HEK293 (cell line): ENCODE results near the gene MAGI1.
"Not testable (repeated sequence)": the region's sequence is repeated elsewhere in the genome, so short reads cannot be mapped to it uniquely, and the experiment has no call there.

Experiments used
- CTCF ChIA-PET: fragments of 350-600 bp; formaldehyde crosslinking; extraction: SDS; loops from one replicate; lab custom pipeline; 2021; ENCODE audit warnings: antibody characterized with exemption; lab: Yijun Ruan, JAX
- POLR2A ChIA-PET: fragments of 300-600 bp; formaldehyde crosslinking; extraction: SDS; loops from one replicate; lab custom pipeline; 2020; ENCODE audit warnings: antibody characterized with exemption, inconsistent platforms; lab: Yijun Ruan, JAX
- H3K27ac ChIP-seq: fragments of 200-500 bp; sonication (Bioruptor generic); 2 replicates; pipeline ENCODE4 v1.5.1; 2014; ENCODE audit warnings: low read depth, low read length, control low read depth, inconsistent platforms; ENCODE audit errors: extremely low read depth
- H3K36me3 ChIP-seq, 2 experiments: fragments of 200-500 bp in 1 of 2; sonication (Bioruptor generic) in 1 of 2; 1 replicate in 1 of 2; 2 replicates in 1 of 2; pipeline ENCODE4 v1.5.1; 2014 to 2017; ENCODE audit warnings: inconsistent platforms in 2 of 2, low read length in 2 of 2; ENCODE audit not compliant: control insufficient read depth in 2 of 2, insufficient read depth in 1 of 2
- H3K4me1 ChIP-seq: fragments of 200-500 bp; sonication (Bioruptor generic); 2 replicates; pipeline ENCODE4 v1.5.1; 2014; ENCODE audit warnings: mild to moderate bottlenecking, low read length, inconsistent platforms; ENCODE audit not compliant: control insufficient read depth, insufficient read depth
- H3K4me3 ChIP-seq: 2 replicates; pipeline ENCODE4 v1.5.1; 2011; ENCODE audit warnings: low read depth, mild to moderate bottlenecking, control low read depth, low read length, moderate library complexity
- H3K9me3 ChIP-seq: fragments of 200-500 bp; sonication (Bioruptor generic); 2 replicates; pipeline ENCODE4 v1.5.1; 2014; ENCODE audit warnings: low read depth, low read length, inconsistent platforms; ENCODE audit not compliant: control insufficient read depth, insufficient read depth
- HOXC10 ChIP-seq: sonication (generic); formaldehyde crosslinking; IDR thresholded peaks from 2 replicates; pipeline ENCODE4 v1.8.1; 2023; ENCODE audit warnings: mild to moderate bottlenecking, missing genetic modification reagents
- IKZF3 ChIP-seq: fragments of 450-650 bp; IDR thresholded peaks from 2 replicates; pipeline ENCODE4 v1.5.0; 2018; ENCODE audit warnings: missing biosample characterization, mild to moderate bottlenecking, missing genetic modification characterization, moderate library complexity
- KLF16 ChIP-seq: fragments of 450-650 bp; formaldehyde crosslinking; IDR thresholded peaks from 2 replicates; pipeline ENCODE4 v1.5.1; 2017; ENCODE audit warnings: missing biosample characterization, missing genetic modification characterization
- MZF1 ChIP-seq: fragments of 450-650 bp; formaldehyde crosslinking; IDR thresholded peaks from 2 replicates; pipeline ENCODE4 v1.5.1; 2017; ENCODE audit warnings: missing biosample characterization, missing genetic modification characterization, borderline replicate concordance
- RBAK ChIP-seq: fragments of 450-650 bp; formaldehyde crosslinking; IDR thresholded peaks from 2 replicates; pipeline ENCODE4 v1.5.1; 2016; ENCODE audit warnings: missing biosample characterization, missing genetic modification characterization
- SETDB1 ChIP-seq: IDR thresholded peaks from one replicate; pipeline ENCODE4 v1.6.1; 2017; ENCODE audit warnings: mild to moderate bottlenecking, low read length, moderate library complexity, mixed read lengths; ENCODE audit not compliant: insufficient read length
- ZBTB17 ChIP-seq: fragments of 450-650 bp; formaldehyde crosslinking; IDR thresholded peaks from 2 replicates; pipeline ENCODE4 v1.5.1; 2016; ENCODE audit warnings: missing biosample characterization, missing genetic modification characterization
- ZBTB7A ChIP-seq: fragments of 450-650 bp; formaldehyde crosslinking; IDR thresholded peaks from 2 replicates; pipeline ENCODE4 v1.5.1; 2016; ENCODE audit warnings: low read depth, missing biosample characterization, missing genetic modification characterization
- ZFP3 ChIP-seq: fragments of 450-650 bp; formaldehyde crosslinking; IDR thresholded peaks from 2 replicates; pipeline ENCODE4 v1.5.1; 2016; ENCODE audit warnings: low read depth, missing biosample characterization, missing genetic modification characterization
- ZNF133 ChIP-seq: fragments of 450-650 bp; formaldehyde crosslinking; IDR thresholded peaks from 2 replicates; pipeline ENCODE4 v1.5.1; 2016; ENCODE audit warnings: missing biosample characterization, missing genetic modification characterization
- ZNF157 ChIP-seq: fragments of 450-650 bp; formaldehyde crosslinking; IDR thresholded peaks from 2 replicates; pipeline ENCODE4 v1.5.1; 2016; ENCODE audit warnings: missing biosample characterization, missing genetic modification characterization
- ZNF311 ChIP-seq: fragments of 450-650 bp; formaldehyde crosslinking; IDR thresholded peaks from 2 replicates; pipeline ENCODE4 v1.5.1; 2017; ENCODE audit warnings: missing biosample characterization, missing genetic modification characterization, borderline replicate concordance
- ZNF341 ChIP-seq: fragments of 450-650 bp; formaldehyde crosslinking; IDR thresholded peaks from 2 replicates; pipeline ENCODE4; 2016; ENCODE audit warnings: low read depth, missing biosample characterization, missing genetic modification characterization
- ZNF394 ChIP-seq: fragments of 450-650 bp; formaldehyde crosslinking; IDR thresholded peaks from 2 replicates; pipeline ENCODE4 v1.5.1; 2016; ENCODE audit warnings: missing biosample characterization, missing genetic modification characterization, mild to moderate bottlenecking, moderate library complexity, borderline replicate concordance
- ZNF416 ChIP-seq: fragments of 450-650 bp; formaldehyde crosslinking; IDR thresholded peaks from 2 replicates; pipeline ENCODE4 v1.5.1; 2016; ENCODE audit warnings: missing biosample characterization, missing genetic modification characterization
- ZNF510 ChIP-seq: fragments of 450-650 bp; formaldehyde crosslinking; IDR thresholded peaks from 2 replicates; pipeline ENCODE4 v1.5.1; 2018; ENCODE audit warnings: mild to moderate bottlenecking, missing genetic modification characterization, missing biosample characterization; ENCODE audit not compliant: insufficient replicate concordance
- ZNF530 ChIP-seq: fragments of 450-650 bp; formaldehyde crosslinking; IDR thresholded peaks from 2 replicates; pipeline ENCODE4 v1.5.1; 2016; ENCODE audit warnings: low read depth, missing biosample characterization, missing genetic modification characterization
- ZNF610 ChIP-seq: fragments of 450-650 bp; formaldehyde crosslinking; IDR thresholded peaks from 2 replicates; pipeline ENCODE4 v1.5.1; 2016; ENCODE audit warnings: missing biosample characterization, missing genetic modification characterization, borderline replicate concordance
- ZNF623 ChIP-seq: fragments of 450-650 bp; formaldehyde crosslinking; IDR thresholded peaks from 2 replicates; pipeline ENCODE4 v1.5.1; 2016; ENCODE audit warnings: missing biosample characterization, missing genetic modification characterization
- ZNF677 ChIP-seq: fragments of 450-650 bp; IDR thresholded peaks from 2 replicates; pipeline ENCODE4 v1.5.0; 2018; ENCODE audit warnings: missing biosample characterization, mild to moderate bottlenecking, missing genetic modification characterization, moderate library complexity
- ZNF785 ChIP-seq: fragments of 450-650 bp; formaldehyde crosslinking; IDR thresholded peaks from 2 replicates; pipeline ENCODE4 v1.5.1; 2016; ENCODE audit warnings: missing biosample characterization, missing genetic modification characterization
- ZSCAN30 ChIP-seq: fragments of 450-650 bp; IDR thresholded peaks from 2 replicates; pipeline ENCODE4 v1.5.1; 2018; ENCODE audit warnings: missing biosample characterization, mild to moderate bottlenecking, missing genetic modification characterization, moderate library complexity
- TF ChIP-seq, protein P1 (sequence below): fragments of 450-650 bp; formaldehyde crosslinking; IDR thresholded peaks from 2 replicates; pipeline ENCODE4 v1.5.1; 2017; ENCODE audit warnings: missing biosample characterization, mild to moderate bottlenecking, missing genetic modification characterization, moderate library complexity
- TF ChIP-seq, protein P2 (sequence below): IDR thresholded peaks from 2 replicates; pipeline ENCODE4 v1.6.1; 2011; ENCODE audit warnings: mild to moderate bottlenecking, low read depth, low read length, borderline replicate concordance

MAGI1 gene

DNA sequence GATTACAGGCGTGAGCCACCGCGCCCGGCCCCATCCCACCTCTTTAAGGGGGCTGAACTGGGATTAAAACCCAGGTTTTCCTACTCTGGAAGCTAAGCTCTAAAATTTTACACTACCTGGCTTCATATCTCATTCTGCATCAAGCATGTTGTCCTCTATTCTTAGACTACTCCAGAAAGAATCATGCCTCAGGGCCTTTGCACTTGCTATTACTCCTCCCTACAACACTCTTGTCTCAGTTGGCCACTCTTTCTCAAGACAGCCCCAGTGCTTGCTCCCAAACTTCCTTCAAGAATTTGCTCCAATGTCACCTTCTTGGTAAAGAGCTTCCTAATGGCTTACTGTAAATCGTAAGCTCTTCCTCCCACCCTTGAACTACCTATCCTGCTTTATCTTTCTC lies 521.7 kb downstream of the MAGI1 start:
- Histone ChIP-seq H3K4me3 (no peak overlapping the region), H3K27ac (no peak overlapping the region), H3K9me3 (no peaks in the 10 kb centered on the region), H3K36me3 (no peaks in the 10 kb centered on the region), H3K4me1 (no peaks in the 10 kb centered on the region)
- CTCF ChIA-PET, result interaction anchor here (0.6 kb wide), 2 partner anchors 104 to 162 kb away, joined by 3 to 9 read pairs; no protein-coding TSS in a partner anchor
- no peak for TF ChIP-seq ZNF530 (tag by site-specific recombination)
- TF ChIP-seq, protein P1, sequence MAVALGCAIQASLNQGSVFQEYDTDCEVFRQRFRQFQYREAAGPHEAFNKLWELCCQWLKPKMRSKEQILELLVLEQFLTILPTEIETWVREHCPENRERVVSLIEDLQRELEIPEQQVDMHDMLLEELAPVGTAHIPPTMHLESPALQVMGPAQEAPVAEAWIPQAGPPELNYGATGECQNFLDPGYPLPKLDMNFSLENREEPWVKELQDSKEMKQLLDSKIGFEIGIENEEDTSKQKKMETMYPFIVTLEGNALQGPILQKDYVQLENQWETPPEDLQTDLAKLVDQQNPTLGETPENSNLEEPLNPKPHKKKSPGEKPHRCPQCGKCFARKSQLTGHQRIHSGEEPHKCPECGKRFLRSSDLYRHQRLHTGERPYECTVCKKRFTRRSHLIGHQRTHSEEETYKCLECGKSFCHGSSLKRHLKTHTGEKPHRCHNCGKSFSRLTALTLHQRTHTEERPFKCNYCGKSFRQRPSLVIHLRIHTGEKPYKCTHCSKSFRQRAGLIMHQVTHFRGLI, result no peak
- peak; percentile 61 for TF ChIP-seq ZNF623
- POLR2A ChIA-PET, result no interaction called here

DNA sequence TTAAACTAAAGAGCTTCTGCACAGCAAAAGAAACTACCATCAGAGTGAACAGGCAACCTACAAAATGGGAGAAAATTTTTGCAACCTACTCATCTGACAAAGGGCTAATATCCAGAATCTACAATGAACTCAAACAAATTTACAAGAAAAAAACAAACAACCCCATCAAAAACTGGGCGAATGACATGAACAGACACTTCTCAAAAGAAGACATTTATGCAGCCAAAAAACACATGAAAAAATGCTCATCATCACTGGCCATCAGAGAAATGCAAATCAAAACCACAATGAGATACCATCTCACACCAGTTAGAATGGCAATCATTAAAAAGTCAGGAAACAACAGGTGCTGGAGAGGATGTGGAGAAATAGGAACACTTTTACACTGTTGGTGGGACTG lies 524.4 kb downstream of the MAGI1 start:
- H3K4me3 ChIP-seq, POLR2A ChIA-PET, H3K27ac ChIP-seq, H3K9me3 ChIP-seq, CTCF ChIA-PET, H3K4me1 ChIP-seq, H3K36me3 ChIP-seq: not testable (repeated sequence)

DNA sequence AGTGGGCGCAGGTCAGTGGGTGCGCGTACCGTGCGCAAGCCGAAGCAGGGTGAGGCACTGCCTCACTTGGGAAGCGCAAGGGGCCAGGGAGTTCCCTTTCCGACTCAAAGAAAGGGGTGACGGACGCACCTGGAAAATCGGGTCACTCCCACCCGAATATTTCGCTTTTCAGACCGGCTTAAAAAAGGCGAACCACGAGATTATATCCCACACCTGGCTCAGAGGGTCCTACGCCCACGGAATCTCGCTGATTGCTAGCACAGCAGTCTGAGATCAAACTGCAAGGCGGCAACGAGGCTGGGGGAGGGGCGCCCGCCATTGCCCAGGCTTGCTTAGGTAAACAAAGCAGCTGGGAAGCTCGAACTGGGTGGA lies 529.3 kb downstream of the MAGI1 start:
- peak overlapping the region; percentile 1; the same call in 1 of the 2 replicates for H3K27ac ChIP-seq
- H3K4me1 ChIP-seq, H3K4me3 ChIP-seq, H3K36me3 ChIP-seq, POLR2A ChIA-PET, CTCF ChIA-PET, H3K9me3 ChIP-seq: not testable (repeated sequence)

DNA sequence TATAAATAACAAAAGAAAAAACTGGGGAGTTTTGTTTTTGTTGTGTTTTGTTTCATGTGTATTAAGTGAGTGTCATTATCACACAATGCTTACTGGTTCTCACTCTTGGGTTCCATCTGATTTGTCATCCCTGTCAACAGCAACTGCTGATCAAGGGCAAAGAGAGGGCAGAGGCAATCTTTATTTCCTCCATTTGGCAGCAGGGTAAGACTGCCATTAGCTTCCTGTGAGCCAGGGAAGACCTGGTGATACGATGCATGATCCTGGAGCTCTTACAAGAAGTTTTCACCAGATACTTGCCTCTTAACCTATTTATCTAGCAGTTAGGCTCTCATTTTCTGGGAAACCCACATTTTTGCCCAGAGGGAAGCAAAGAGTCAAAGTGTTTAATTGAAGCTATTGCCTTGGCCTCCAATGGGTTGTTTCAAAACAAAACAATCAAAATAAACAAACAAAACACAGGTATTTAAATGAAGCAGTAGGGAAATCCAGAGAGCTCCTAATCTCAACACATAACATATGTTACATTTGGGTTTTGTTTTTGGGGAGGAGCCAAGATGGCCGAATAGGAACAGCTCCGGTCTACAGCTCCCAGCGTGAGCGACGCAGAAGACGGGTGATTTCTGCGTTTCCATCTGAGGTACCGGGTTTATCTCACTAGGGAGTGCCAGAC lies 529.8 kb downstream of the MAGI1 start:
- TF ChIP-seq ZNF785 (tag by site-specific recombination) (no peak), ZSCAN30 (tag by site-specific recombination) (no peak), ZNF311 (tag by site-specific recombination) (no peak), ZNF133 (tag by site-specific recombination) (no peak), ZBTB17 (tag by site-specific recombination) (peak; percentile 48; the same call in 1 of the 2 replicates), SETDB1 (peak; percentile 10), ZNF510 (tag by site-specific recombination) (no peak), ZNF341 (tag by site-specific recombination) (peak; percentile 42)
- Histone ChIP-seq H3K27ac (peak overlapping the region; percentile 1; the same call in 1 of the 2 replicates), H3K4me1 (no peaks in the 10 kb centered on the region), H3K9me3 (no peaks in the 10 kb centered on the region), H3K36me3 (no peaks in the 10 kb centered on the region), H3K4me3 (no peak overlapping the region)
- ChIA-PET POLR2A (no interaction called here), CTCF (interaction anchor here (0.6 kb wide), 1 partner anchor 175 kb away, joined by 3 read pairs; no protein-coding TSS in a partner anchor)

DNA sequence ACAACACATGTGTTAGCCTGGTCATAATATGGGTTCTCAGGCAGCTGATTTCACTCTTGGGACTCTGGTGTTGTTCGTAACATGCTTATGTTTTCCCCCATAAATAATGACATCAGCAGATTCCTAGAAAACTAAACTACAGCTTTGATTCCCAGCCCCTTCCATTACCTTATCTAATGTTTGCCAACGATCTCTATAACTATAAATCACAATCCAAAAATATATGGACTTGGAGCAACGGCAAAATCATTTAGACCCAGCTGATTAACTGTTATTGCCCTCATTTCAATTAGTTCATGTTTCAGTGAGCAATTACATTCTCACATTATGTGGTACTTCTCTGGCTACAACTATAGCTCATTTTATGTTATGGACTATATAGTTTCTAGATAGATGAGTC lies 531.3 kb downstream of the MAGI1 start:
- no peak overlapping the region for H3K27ac ChIP-seq
- ChIA-PET CTCF (no interaction called here), POLR2A (no interaction called here)
- H3K36me3 ChIP-seq, result no peaks in the 10 kb centered on the region
- H3K4me3 ChIP-seq, result no peak overlapping the region
- no peaks in the 10 kb centered on the region for H3K9me3 ChIP-seq
- no peaks in the 10 kb centered on the region for H3K4me1 ChIP-seq
- TF ChIP-seq MZF1 (tag by site-specific recombination) (no peak), HOXC10 (no peak), ZNF416 (tag by site-specific recombination) (no peak), ZNF394 (tag by site-specific recombination) (no peak), ZBTB7A (no peak), KLF16 (tag by site-specific recombination) (0 out of 2 replicates have a peak, but pooled peaks have one; percentile 30), ZNF785 (tag by site-specific recombination) (no peak), IKZF3 (tag by site-specific recombination) (no peak), ZNF157 (no peak), ZNF610 (tag by site-specific recombination) (no peak), ZNF677 (no peak), RBAK (tag by site-specific recombination) (no peak), ZFP3 (tag by site-specific recombination) (no peak)
- TF ChIP-seq, protein P2, sequence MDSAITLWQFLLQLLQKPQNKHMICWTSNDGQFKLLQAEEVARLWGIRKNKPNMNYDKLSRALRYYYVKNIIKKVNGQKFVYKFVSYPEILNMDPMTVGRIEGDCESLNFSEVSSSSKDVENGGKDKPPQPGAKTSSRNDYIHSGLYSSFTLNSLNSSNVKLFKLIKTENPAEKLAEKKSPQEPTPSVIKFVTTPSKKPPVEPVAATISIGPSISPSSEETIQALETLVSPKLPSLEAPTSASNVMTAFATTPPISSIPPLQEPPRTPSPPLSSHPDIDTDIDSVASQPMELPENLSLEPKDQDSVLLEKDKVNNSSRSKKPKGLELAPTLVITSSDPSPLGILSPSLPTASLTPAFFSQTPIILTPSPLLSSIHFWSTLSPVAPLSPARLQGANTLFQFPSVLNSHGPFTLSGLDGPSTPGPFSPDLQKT, result no peak
